ENCODE results near the gene INPP5J.

DNA sequence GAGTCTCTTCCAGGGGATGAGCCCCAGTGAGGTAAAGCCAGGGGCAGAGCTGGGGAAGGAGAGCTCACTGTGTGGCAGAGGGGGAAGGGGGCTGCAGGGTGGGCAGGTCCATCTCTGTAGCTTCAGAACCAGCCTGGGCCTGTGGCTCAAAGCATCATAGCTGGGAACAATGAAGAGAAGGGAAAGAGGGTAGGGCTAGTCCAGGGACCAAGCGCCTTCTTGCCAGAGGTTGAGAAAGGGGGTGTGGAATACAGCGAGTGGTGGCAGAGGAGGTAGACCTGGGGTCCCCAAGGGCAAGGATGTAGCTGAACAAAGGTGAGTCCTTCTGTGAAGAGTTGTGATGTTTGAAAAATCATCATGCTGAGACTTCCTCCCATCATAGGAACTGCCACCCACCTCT is 18.8 kb downstream of the INPP5J start:
- no peak for TF ChIP-seq MXD4 (CRISPR knock-in tag; IDR thresholded peaks at IDR 0.05; ENCODE audit: borderline replicate concordance)
- TF ChIP-seq, protein P1, sequence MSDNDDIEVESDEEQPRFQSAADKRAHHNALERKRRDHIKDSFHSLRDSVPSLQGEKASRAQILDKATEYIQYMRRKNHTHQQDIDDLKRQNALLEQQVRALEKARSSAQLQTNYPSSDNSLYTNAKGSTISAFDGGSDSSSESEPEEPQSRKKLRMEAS (CRISPR knock-in tag; IDR thresholded peaks at IDR 0.05) = no peak
- TF ChIP-seq, protein P2, sequence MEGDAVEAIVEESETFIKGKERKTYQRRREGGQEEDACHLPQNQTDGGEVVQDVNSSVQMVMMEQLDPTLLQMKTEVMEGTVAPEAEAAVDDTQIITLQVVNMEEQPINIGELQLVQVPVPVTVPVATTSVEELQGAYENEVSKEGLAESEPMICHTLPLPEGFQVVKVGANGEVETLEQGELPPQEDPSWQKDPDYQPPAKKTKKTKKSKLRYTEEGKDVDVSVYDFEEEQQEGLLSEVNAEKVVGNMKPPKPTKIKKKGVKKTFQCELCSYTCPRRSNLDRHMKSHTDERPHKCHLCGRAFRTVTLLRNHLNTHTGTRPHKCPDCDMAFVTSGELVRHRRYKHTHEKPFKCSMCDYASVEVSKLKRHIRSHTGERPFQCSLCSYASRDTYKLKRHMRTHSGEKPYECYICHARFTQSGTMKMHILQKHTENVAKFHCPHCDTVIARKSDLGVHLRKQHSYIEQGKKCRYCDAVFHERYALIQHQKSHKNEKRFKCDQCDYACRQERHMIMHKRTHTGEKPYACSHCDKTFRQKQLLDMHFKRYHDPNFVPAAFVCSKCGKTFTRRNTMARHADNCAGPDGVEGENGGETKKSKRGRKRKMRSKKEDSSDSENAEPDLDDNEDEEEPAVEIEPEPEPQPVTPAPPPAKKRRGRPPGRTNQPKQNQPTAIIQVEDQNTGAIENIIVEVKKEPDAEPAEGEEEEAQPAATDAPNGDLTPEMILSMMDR (IDR thresholded peaks at IDR 0.05) = no peak
- TF ChIP-seq, protein P3, sequence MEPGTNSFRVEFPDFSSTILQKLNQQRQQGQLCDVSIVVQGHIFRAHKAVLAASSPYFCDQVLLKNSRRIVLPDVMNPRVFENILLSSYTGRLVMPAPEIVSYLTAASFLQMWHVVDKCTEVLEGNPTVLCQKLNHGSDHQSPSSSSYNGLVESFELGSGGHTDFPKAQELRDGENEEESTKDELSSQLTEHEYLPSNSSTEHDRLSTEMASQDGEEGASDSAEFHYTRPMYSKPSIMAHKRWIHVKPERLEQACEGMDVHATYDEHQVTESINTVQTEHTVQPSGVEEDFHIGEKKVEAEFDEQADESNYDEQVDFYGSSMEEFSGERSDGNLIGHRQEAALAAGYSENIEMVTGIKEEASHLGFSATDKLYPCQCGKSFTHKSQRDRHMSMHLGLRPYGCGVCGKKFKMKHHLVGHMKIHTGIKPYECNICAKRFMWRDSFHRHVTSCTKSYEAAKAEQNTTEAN (CRISPR knock-in tag; IDR thresholded peaks at IDR 0.05) = no peak

Measured in WTC11 (cell line).